ENCODE results near the gene PNPLA1.

Gene PNPLA1

GRCh38 chr6:36242626-36243025, 27.2 kb upstream of the PNPLA1 start:
- TF ChIP-seq EZH2phosphoT487 (IDR thresholded peaks at IDR 0.05; ENCODE audit: borderline replicate concordance, low read length): no peak
- no peak for TF ChIP-seq CTCF (IDR thresholded peaks at IDR 0.05; ENCODE audit: low read depth, low read length, poor library complexity, severe bottlenecking)
- Histone ChIP-seq H3K79me2 (ENCODE audit: control insufficient read depth, low read length) (no peaks in the 10 kb centered on the region), H3F3A (ENCODE audit: control insufficient read depth, insufficient read depth) (peaks cover 6% of the 10 kb centered on the region; the same call in 1 of the 2 replicates), H4K20me1 (ENCODE audit: control insufficient read depth, insufficient read depth, low read depth, low read length) (no peaks in the 10 kb centered on the region), H3K4me1 (ENCODE audit: control insufficient read depth, low read length) (peaks cover 54% of the 10 kb centered on the region), H3K36me3 (ENCODE audit: control insufficient read depth, low read length) (no peaks in the 10 kb centered on the region), H3K27ac (ENCODE audit: low read depth, low read length) (no peak overlapping the region), H3K4me3 (ENCODE audit: low read length) (peak overlapping the region; percentile 50), H3K4me2 (ENCODE audit: low read length) (peak overlapping the region; percentile 67), H3K9me2 (replicated peaks; ENCODE audit: control insufficient read depth, low read length) (no peaks in the 10 kb centered on the region), H3K9me3 (ENCODE audit: control insufficient read depth, insufficient read depth, low read length) (no peaks in the 10 kb centered on the region), H3K27me3 (ENCODE audit: control insufficient read depth, low read length) (peaks cover 7% of the 10 kb centered on the region)

- Histone ChIP-seq H3K4me1 (ENCODE audit: control insufficient read depth, low read length) (peaks cover 54% of the 10 kb centered on the region), H4K20me1 (ENCODE audit: control insufficient read depth, insufficient read depth, low read depth, low read length) (no peaks in the 10 kb centered on the region), H3K4me3 (ENCODE audit: low read length) (no peak overlapping the region), H3K27me3 (ENCODE audit: control insufficient read depth, low read length) (peaks cover 7% of the 10 kb centered on the region), H3K36me3 (ENCODE audit: control insufficient read depth, low read length) (no peaks in the 10 kb centered on the region), H3K79me2 (ENCODE audit: control insufficient read depth, low read length) (no peaks in the 10 kb centered on the region), H3K4me2 (ENCODE audit: low read length) (no peak overlapping the region), H3K9me2 (replicated peaks; ENCODE audit: control insufficient read depth, low read length) (no peaks in the 10 kb centered on the region), H3K9me3 (ENCODE audit: control insufficient read depth, insufficient read depth, low read length) (no peaks in the 10 kb centered on the region), H3F3A (ENCODE audit: control insufficient read depth, insufficient read depth) (peaks cover 6% of the 10 kb centered on the region; the same call in 1 of the 2 replicates), H3K27ac (ENCODE audit: low read depth, low read length) (no peak overlapping the region)
- TF ChIP-seq EZH2phosphoT487 (IDR thresholded peaks at IDR 0.05; ENCODE audit: borderline replicate concordance, low read length) (no peak), CTCF (IDR thresholded peaks at IDR 0.05; ENCODE audit: low read depth, low read length, poor library complexity, severe bottlenecking) (no peak)
These were observed 26.2 kb upstream of the PNPLA1 start for GRCh38 chr6:36243562-36244212.

GRCh38 chr6:36244641-36245280, 25.1 kb upstream of the PNPLA1 start:
- H3K9me3 ChIP-seq (ENCODE audit: control insufficient read depth, insufficient read depth, low read length): no peaks in the 10 kb centered on the region
- peaks cover 54% of the 10 kb centered on the region for H3K4me1 ChIP-seq (ENCODE audit: control insufficient read depth, low read length)
- H3K4me2 ChIP-seq (ENCODE audit: low read length): no peak overlapping the region

More at GRCh38 chr6:36244641-36245280, 25.1 kb upstream of the PNPLA1 start:
- no peaks in the 10 kb centered on the region for H4K20me1 ChIP-seq (ENCODE audit: control insufficient read depth, insufficient read depth, low read depth, low read length)
- peaks cover 6% of the 10 kb centered on the region; the same call in 1 of the 2 replicates for H3F3A ChIP-seq (ENCODE audit: control insufficient read depth, insufficient read depth)
- H3K36me3 ChIP-seq (ENCODE audit: control insufficient read depth, low read length): no peaks in the 10 kb centered on the region
- H3K9me2 ChIP-seq (replicated peaks; ENCODE audit: control insufficient read depth, low read length): no peaks in the 10 kb centered on the region
- H3K4me3 ChIP-seq (ENCODE audit: low read length): no peak overlapping the region
- no peak for TF ChIP-seq EZH2phosphoT487 (IDR thresholded peaks at IDR 0.05; ENCODE audit: borderline replicate concordance, low read length)
- no peak for TF ChIP-seq CTCF (IDR thresholded peaks at IDR 0.05; ENCODE audit: low read depth, low read length, poor library complexity, severe bottlenecking)
- peaks cover 7% of the 10 kb centered on the region for H3K27me3 ChIP-seq (ENCODE audit: control insufficient read depth, low read length)
- H3K27ac ChIP-seq (ENCODE audit: low read depth, low read length): no peak overlapping the region
- H3K79me2 ChIP-seq (ENCODE audit: control insufficient read depth, low read length): no peaks in the 10 kb centered on the region
